Transverse colon (tissue), 4 donors: ENCODE measurements around the gene ARL6IP5. TPM values are rescaled to one million over a fixed set of nuclear protein-coding genes. Genes with fewer than 3 reads are reported as not detected.

ENCODE experiments used
- DNase-seq: peaks from one replicate; pipeline ENCODE4 v3.0.0-alpha.2; 2019
- H3K27ac ChIP-seq, 4 donors: fragments of 200-600 bp; sonication (generic); 2 replicates each; pipeline ENCODE4 v1.5.1; 2016 to 2018; ENCODE audit warnings: inconsistent platforms in 4 of 4
- H3K27me3 ChIP-seq: fragments of 200-600 bp; sonication (generic); 2 replicates; pipeline ENCODE4 v1.5.1; 2017; ENCODE audit warnings: inconsistent platforms
- H3K36me3 ChIP-seq, 4 donors: fragments of 200-600 bp; sonication (generic); 2 replicates each; pipeline ENCODE4 v1.5.1; 2017 to 2019; ENCODE audit warnings: inconsistent platforms in 4 of 4
- H3K4me1 ChIP-seq, 4 donors: fragments of 200-600 bp; sonication (generic); 2 replicates each; pipeline ENCODE4 v1.5.1; 2017 to 2020; ENCODE audit warnings: inconsistent platforms in 4 of 4
- H3K4me3 ChIP-seq, 4 donors: fragments of 200-600 bp; sonication (generic); 1 replicate in 1 of 4; 2 replicates in 3 of 4; pipeline versions ENCODE4 v1.5.1 to v1.6.1; 2017 to 2019; ENCODE audit warnings: inconsistent platforms in 4 of 4
- H3K9me3 ChIP-seq, 2 donors: fragments of 200-600 bp; sonication (generic); 2 replicates each; pipeline ENCODE4 v1.5.1; 2017 to 2019; ENCODE audit warnings: inconsistent platforms in 2 of 2
- EP300 ChIP-seq: sonication (generic); formaldehyde crosslinking; IDR thresholded peaks from one replicate; pipeline ENCODE4 v1.6.1; 2017; ENCODE audit warnings: antibody characterized with exemption, low read depth
- POLR2A ChIP-seq: fragments of 450-650 bp; IDR thresholded peaks from one replicate; pipeline ENCODE4 v1.6.1; 2016; ENCODE audit warnings: antibody characterized with exemption, mild to moderate bottlenecking, moderate library complexity
- POLR2AphosphoS5 ChIP-seq, 3 donors: sonication (generic); formaldehyde crosslinking; IDR thresholded peaks; one replicate each; pipeline ENCODE4 v1.6.1; 2016; ENCODE audit warnings: antibody characterized with exemption in 3 of 3
- WGBS, 2 donors: methylation state at CpG; one replicate each; pipeline ENCODE4 v1.1.5; 2018; ENCODE audit warnings: low coverage in 1 of 2; 5-methylcytosine and 5-hydroxymethylcytosine counted together
- in situ Hi-C, 4 donors: fragments of 200-750 bp; cut with MboI; loops; one replicate each; pipeline versions ENCODE4 v1.15.0 to v1.15.1; 2017; ENCODE audit warnings: low sequenced_read_pairs in 3 of 4, low pct_ligation_motif_present in 1 of 4, low pct_unique_long_range_greater_than_20kb in 1 of 4
- intact Hi-C: fragments of 100-400 bp; cut with DNase I; formaldehyde crosslinking; loops from one replicate; pipeline ENCODE4 v1.15.1; 2023; ENCODE audit warnings: low total_unique reads
- total RNA-seq, 4 donors: library from RNA; depleted of rRNA; stranded (reverse); fragments of >200 nt; gene quantifications; one replicate each; pipeline ENCODE4 v1.1.0, GENCODE V29; 2016
- TF ChIP-seq, protein P1 (sequence below), 5 experiments: fragments of 200-600 bp in 3 of 5; fragments of 450-650 bp in 2 of 5; sonication (generic) in 3 of 5; IDR thresholded peaks; 1 replicate in 2 of 5; 2 replicates in 3 of 5; pipeline ENCODE4 v1.5.1; 2016 to 2017; ENCODE audit warnings: antibody characterized with exemption in 5 of 5, inconsistent platforms in 3 of 5, mild to moderate bottlenecking in 2 of 5, moderate library complexity in 1 of 5

ARL6IP5 gene
- total RNA-seq, 4 donors from 2014 or later = 22.7 to 130 (median 68.0) TPM

DNA sequence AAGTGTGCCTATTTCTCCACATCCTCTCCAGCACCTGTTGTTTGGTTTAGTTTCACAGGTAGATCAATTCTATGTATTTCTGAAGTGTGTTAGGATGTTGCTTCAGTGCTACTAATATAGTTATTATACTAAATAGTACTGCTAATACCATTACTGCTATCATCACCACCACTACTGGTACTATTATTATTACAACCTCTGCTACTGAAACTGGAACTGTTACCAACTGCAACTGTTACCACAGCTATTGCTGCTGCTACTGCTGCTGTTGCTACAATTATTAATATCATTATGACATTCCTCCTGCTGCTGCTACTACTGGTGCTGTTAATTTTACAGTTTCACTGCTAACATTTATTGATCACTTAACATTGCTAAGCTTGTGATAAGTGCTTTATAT lies 46.0 kb downstream of the ARL6IP5 start:
- in situ Hi-C loops (loop anchor here in 1 of 4 donors (25.0 kb wide), 1 partner anchor 807 kb away; no protein-coding TSS in a partner anchor), intact Hi-C loops (no loop called here)

DNA sequence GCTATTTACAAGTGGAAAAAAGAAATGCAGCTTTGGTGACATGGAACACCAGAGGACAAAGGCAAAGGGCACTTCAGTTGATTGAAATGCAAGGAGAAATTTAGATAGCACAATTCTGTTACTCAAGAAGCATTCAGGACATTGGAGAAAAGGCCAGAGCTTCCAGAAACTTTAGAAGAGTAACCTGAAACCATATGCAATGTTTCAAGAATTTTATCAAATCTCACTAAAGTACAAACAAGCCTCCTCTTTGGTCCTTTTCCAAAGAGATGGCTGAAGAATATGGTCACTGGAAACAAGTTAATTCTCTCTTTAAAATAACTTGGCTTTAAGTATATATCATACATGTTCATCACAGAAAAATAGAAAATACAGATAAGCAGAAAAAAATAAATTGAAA lies 52.3 kb downstream of the ARL6IP5 start:
- in situ Hi-C loops = loop anchor here in 1 of 4 donors (25.0 kb wide), 1 partner anchor 800 kb away; no protein-coding TSS in a partner anchor
- no peak overlapping the region for H3K27ac ChIP-seq
- DNase-seq = no peak
- TF ChIP-seq EP300 (no peak), POLR2A (no peak), POLR2AphosphoS5 (IDR thresholded peaks at IDR 0.05) (no peak)
- TF ChIP-seq, protein P1, sequence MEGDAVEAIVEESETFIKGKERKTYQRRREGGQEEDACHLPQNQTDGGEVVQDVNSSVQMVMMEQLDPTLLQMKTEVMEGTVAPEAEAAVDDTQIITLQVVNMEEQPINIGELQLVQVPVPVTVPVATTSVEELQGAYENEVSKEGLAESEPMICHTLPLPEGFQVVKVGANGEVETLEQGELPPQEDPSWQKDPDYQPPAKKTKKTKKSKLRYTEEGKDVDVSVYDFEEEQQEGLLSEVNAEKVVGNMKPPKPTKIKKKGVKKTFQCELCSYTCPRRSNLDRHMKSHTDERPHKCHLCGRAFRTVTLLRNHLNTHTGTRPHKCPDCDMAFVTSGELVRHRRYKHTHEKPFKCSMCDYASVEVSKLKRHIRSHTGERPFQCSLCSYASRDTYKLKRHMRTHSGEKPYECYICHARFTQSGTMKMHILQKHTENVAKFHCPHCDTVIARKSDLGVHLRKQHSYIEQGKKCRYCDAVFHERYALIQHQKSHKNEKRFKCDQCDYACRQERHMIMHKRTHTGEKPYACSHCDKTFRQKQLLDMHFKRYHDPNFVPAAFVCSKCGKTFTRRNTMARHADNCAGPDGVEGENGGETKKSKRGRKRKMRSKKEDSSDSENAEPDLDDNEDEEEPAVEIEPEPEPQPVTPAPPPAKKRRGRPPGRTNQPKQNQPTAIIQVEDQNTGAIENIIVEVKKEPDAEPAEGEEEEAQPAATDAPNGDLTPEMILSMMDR (IDR thresholded peaks at IDR 0.05) = no peak
- no peak overlapping the region for H3K4me3 ChIP-seq
- H3K4me1 ChIP-seq = peaks cover 0 to under 1% (median 0%) of the 10 kb centered on the region in 4 donors
- no peaks in the 10 kb centered on the region for H3K36me3 ChIP-seq
- no peaks in the 10 kb centered on the region for H3K9me3 ChIP-seq
- H3K27me3 ChIP-seq = no peaks in the 10 kb centered on the region
- intact Hi-C loops = no loop called here

More for the DNA sequence above, 46.0 kb downstream of the ARL6IP5 start:
- DNase-seq = no peak
- no peak overlapping the region for H3K27ac ChIP-seq
- no peaks in the 10 kb centered on the region for H3K27me3 ChIP-seq
- no peak overlapping the region for H3K4me3 ChIP-seq
- H3K36me3 ChIP-seq = no peaks in the 10 kb centered on the region
- no peaks in the 10 kb centered on the region for H3K4me1 ChIP-seq
- no peak for TF ChIP-seq POLR2A
- TF ChIP-seq POLR2AphosphoS5 (IDR thresholded peaks at IDR 0.05) = no peak
- TF ChIP-seq, protein P1 (IDR thresholded peaks at IDR 0.05) = no peak
- TF ChIP-seq EP300 = no peak
- H3K9me3 ChIP-seq = no peaks in the 10 kb centered on the region

DNA sequence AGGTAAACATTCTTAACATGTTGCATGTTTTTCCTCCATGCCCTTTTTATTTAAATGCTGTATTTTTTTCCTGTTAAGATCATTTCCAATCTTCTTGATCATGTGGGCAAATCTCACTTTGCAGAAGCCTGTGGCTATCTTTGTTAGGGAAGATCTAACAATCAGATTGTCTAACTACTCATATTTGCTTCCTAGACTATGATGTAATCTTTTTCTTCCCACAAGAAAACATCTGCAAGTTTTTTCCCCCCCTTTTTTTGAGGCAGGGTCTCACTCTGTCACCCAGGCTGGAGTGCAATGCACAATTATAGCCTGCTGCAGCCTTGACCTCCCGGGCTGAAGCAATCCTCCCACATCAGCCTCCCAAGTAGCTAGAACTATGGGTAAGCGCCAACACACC lies 52.7 kb downstream of the ARL6IP5 start:
- no peaks in the 10 kb centered on the region for H3K9me3 ChIP-seq
- in situ Hi-C loops (loop anchor here in 1 of 4 donors (25.0 kb wide), 1 partner anchor 800 kb away; no protein-coding TSS in a partner anchor), intact Hi-C loops (no loop called here)
- WGBS, 2 donors = 89 to 100% methylated on average over 1 to 2 of the region's 2 CpGs
- no peak overlapping the region for H3K27ac ChIP-seq
- no peak for DNase-seq
- no peaks in the 10 kb centered on the region for H3K27me3 ChIP-seq
- no peaks in the 10 kb centered on the region for H3K36me3 ChIP-seq
- H3K4me3 ChIP-seq = no peak overlapping the region
- TF ChIP-seq, protein P1 (IDR thresholded peaks at IDR 0.05) = no peak
- TF ChIP-seq EP300 (no peak), POLR2A (no peak), POLR2AphosphoS5 (IDR thresholded peaks at IDR 0.05) (no peak)
- peaks cover 0 to 5% (median 0%) of the 10 kb centered on the region in 4 donors for H3K4me1 ChIP-seq

DNA sequence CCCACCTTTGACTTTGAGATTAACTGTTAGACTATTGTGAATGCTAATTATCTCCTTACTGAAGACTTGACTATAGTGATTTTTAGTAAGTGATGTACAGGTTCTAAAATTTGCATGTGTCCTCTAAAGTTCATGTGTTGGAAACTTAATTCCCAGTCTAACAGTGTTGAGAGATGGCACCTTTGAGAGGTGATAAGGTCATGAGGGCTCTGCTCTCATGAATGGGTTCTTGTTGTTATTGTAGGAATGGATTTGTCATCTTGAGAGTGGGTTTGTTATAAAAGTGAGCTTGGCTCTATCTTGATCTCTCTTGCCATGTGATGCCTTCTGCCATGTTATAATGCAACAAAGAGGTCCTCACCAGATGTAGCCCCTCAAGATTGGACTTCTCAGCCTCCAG lies 56.6 kb downstream of the ARL6IP5 start:
- no peak overlapping the region for H3K4me3 ChIP-seq
- peaks cover 0 to 5% (median 0%) of the 10 kb centered on the region in 4 donors for H3K4me1 ChIP-seq
- DNase-seq = no peak
- no peak overlapping the region for H3K27ac ChIP-seq
- no peaks in the 10 kb centered on the region for H3K9me3 ChIP-seq
- in situ Hi-C loops (loop anchor here in 1 of 4 donors (25.0 kb wide), 1 partner anchor 796 kb away; no protein-coding TSS in a partner anchor), intact Hi-C loops (no loop called here)
- H3K36me3 ChIP-seq = no peaks in the 10 kb centered on the region
- TF ChIP-seq EP300 (no peak), POLR2A (no peak), POLR2AphosphoS5 (IDR thresholded peaks at IDR 0.05) (no peak)
- TF ChIP-seq, protein P1 (IDR thresholded peaks at IDR 0.05) = no peak
- no peaks in the 10 kb centered on the region for H3K27me3 ChIP-seq
